ENCODE data around the gene RPS6KL1.
A peak's percentile ranks its signal among the peaks of the same experiment; 100 is the strongest.

The RPS6KL1 gene

DNA sequence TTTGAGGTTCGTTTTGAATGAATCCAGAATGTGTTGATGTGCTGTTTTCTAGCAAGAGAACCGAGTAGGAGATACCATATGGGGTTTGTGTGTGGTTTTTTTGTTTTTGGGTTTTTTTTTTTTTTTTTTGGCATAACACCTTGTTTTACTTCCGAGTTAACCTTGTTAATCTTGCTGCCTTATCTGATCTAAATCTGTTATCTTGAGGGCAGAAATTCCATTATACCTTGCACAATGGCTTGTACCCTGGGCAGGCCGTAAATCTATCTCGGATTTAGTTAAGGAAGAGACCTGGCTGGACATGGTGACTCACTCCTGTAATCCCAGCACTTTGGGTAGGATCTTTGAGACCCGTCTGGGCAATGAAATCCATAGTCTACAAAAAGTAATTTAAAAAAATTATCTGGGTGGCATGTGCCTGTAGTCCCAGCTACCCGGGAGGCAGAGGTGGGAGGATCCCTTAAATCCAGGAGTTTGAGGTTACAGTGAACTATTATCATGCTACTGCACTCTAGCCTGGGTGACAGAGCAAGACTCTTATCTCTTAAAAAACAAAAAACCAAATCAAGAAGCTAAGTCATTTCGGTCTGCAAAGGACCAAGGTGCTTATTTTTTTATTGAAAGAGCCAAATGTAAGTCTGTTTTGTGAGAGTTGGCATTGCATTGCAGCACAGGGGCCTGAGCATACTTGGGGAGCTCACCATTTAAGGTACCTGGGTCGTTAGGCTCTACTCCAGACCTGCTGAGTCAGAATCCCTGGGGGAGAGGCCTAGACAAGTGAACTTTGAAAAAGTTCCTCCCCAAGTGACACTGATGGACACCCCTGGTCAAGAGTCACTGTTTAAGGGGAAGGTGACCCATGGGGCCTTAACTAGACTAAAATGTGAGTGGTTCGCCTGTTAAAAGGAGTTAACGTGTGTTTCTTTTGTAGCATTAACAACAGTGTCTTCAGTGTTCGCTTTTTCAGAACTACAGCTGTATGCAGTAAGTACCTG is 34.6 kb downstream of the RPS6KL1 start:
- DNase-seq (ENCODE audit: low spot score), result no peak

DNA sequence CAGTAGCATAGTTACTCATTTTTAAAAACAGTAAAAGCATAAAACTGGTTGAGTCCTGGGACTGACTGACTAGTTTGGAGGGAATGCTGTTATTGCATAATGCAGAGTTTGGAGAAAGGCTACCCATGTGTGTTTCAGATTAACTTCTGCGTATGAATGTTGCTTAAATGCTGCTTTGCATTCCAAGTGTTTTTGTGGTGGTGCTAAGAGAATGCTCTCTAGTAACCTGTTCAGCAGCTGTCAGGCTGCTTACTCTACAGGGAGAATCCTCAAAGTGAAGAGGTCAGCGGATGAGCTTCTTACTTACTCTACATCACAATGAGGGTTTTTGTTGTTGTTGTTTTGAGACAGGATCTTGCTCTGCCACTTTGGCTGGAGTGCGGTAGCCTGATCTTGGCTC is 37.1 kb downstream of the RPS6KL1 start:
- peak; percentile 87 for DNase-seq (ENCODE audit: low spot score)

- peak; percentile 72 for DNase-seq (ENCODE audit: low spot score)
Observed at GRCh38 chr14:74882103-74882920, 40.7 kb downstream of the RPS6KL1 start.

DNA sequence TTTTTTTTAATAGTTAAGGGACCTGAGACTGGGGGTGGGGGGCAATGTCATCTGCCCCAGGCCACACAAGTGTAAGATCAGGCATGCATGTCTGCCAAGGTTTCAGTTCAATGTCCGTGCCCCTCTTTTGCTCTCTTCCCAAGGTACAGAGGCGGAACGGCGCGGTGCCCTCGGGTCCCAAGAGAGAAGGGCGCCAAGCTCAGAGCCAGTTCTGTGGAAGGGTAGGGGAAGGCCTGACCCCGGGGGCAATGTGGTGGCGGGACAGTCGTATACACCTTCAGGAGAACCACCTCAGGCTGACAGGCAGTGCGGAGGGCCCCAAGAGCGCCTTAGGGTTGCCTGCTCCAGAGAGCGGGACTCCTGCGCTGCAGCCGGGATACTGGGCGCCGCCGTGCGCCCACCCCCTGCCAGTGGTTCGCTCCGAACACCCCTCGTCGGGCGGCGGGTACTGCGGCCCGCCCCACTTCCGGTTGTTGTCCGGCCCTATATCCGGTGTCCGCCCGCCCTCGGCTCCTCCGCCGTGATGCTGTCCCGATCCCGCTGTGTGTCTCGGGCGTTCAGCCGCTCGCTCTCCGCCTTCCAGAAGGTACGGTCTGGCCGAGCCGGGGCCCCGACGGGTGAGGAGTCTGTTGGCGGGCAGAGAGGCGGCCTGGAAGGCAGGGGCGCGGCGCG is 41.5 kb downstream of the RPS6KL1 start, which contains the start of gene DLST:
Gene DLST, plus strand, starts transcription at position 486 of the 672 bp plus-strand sequence. Its CDS starts 38 bp downstream, at position 524.
- peak; percentile 97 for DNase-seq (ENCODE audit: low spot score)

DNA sequence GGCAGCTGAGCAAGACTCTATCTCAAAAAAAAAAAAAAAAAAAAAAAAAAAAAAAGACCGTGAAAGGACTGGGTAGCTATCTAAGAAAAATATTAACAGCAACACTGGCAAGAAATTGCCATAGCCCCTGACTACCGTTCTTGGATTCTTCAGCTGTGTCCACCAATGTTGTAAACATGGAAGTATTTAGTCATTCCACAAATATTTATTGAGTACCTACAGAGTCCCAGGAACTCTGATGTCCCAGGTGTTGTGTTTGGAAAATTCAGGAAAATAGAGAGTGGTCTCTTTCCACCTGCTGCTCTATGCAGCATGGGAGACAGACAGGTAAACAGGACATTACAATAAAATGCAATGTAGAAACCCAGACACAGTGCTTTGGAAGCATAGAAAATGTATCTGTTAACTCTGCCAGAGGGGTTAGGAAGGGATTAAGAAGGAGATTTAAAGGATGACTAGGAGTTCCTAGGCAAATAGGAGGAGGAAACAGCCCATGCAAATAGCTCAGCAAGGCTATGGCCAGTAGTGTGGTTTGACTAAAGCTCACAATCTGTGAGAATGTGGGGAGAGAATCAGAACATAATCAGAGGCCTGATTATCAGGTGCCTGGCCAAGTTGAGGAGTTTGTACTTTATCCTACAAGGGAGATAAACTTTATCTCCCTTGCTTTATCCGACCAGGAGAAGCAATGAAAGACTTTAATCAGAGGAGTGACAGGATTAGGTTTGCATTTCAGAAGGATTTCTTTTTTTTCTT is 43.5 kb downstream of the RPS6KL1 start:
- no peak for DNase-seq (ENCODE audit: low spot score)

DNA sequence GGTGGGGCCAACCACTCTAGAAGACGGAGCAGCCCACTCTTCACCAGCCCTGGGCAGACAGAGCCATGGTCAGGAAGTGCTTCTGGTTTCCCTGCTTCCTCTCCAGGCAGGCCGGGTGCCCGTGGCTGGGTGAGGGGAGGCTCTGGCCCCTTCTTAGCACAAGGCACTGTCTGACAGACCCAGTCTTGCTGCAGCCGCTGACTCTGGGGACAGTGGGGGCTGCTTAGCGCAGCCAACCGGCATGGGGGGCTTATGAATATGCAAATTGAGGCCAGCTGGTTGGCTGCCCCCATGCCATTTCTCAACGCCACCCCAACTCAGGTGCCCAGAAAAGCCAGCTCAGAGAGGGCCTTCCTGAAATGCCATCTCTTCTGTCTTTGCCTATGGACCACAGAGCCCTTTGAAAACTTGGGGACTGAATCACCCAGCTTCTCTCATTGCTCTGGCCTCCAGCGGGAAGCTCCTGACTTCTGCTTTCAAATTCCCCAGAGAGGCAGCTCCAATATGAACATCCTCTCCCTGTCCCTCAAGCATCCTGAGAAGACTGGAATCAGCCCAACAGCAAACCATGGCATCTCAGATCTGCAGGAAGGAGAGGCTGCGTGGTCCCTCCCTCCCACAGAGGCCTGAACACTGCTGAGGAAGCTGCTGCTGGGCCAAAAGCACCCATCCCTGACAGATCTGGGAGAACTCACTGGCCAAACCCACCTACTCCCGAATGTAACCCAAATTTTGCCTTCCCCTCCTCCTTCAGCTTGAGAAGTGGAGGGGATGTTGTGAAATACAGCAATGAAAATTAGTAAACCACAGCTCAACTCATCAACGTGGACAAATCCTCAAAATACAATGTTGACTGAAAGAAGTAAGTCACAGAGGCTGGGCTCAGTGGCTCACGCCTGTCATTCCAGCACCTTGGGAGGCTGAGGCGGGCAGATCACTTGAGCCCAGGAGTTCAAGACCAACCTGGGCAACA is 46.8 kb downstream of the RPS6KL1 start, which contains the start of gene PROX2:
Gene PROX2, minus strand, starts transcription at position 205 of the 973 bp plus-strand sequence. CDS start 12,311 bp downstream, outside the sequence.
- DNase-seq (ENCODE audit: low spot score), result peak; percentile 17

- DNase-seq (ENCODE audit: low spot score), result no peak
Observed at GRCh38 chr14:74875204-74875603, 47.9 kb downstream of the RPS6KL1 start.

- no peak for DNase-seq (ENCODE audit: low spot score)
Observed at GRCh38 chr14:74871819-74872218, 51.2 kb downstream of the RPS6KL1 start.

- DNase-seq (ENCODE audit: low spot score), result no peak
Observed at GRCh38 chr14:74868739-74869138, 54.3 kb downstream of the RPS6KL1 start.

DNA sequence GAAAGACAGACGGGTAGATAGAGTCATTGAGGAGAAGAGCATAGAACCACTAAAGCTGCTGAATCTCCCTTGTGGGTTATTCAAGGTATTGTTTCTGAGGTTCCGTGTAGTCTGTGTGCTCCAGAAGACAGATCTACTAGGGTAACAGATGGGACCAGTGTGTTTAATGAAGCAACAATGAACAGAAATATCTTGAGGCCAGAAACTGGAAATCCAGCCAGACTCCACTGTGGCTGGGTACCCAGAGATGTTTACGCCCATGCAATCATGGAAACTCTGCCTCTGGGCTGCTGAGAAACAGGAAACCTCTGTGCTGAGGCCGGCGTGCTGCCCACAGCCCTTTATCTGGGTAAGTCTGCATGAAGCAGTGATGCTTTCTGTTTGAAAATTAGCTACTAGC is 55.4 kb downstream of the RPS6KL1 start:
- DNase-seq (ENCODE audit: low spot score), result peak; percentile 79

- no peak for DNase-seq (ENCODE audit: low spot score)
Observed at GRCh38 chr14:74866708-74867389, 56.2 kb downstream of the RPS6KL1 start.

- no peak for DNase-seq (ENCODE audit: low spot score)
Observed at GRCh38 chr14:74865156-74865555, 57.9 kb downstream of the RPS6KL1 start.

DNA sequence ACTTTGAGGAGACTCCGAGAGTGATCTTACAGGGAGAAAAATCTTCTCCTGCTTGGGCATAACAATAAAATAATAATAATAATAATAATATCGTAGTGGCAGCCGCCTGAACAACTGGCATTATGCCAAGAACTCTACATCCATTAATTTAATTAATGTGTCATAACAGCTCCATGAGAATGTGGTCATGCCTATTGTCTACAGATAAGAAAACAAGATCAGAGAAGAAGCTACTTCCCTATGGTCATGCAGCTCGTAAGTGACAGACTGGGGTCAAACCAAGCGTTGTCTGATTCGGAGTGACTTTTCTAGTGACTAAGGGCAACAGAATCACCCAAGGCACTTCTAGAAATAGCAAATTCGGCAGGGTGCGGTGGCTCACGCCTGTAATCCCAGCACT is 58.9 kb downstream of the RPS6KL1 start:
- no peak for DNase-seq (ENCODE audit: low spot score)

- no peak for DNase-seq (ENCODE audit: low spot score)
Observed at GRCh38 chr14:74863274-74863673, 59.8 kb downstream of the RPS6KL1 start.

DNA sequence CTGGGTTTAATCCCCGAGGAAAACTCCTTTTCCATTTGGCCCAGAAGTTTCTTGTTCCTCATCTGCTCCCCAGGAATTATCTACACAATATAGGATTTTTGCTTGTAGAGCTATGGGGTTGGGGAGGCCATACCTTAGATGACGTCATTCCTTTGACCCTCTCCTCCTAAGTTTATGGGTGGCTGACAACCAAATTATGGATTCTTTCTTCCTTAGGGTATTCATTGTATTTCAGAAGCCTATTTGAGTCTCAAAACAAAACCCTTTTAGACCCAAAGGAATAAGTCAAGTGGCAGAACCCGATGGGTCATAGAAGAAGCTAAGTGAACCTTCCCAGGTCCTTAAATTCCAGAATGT is 61.3 kb downstream of the RPS6KL1 start:
- no peak for DNase-seq (ENCODE audit: low spot score)

- DNase-seq (ENCODE audit: low spot score), result peak; percentile 85
Observed at GRCh38 chr14:74860899-74861733, 61.9 kb downstream of the RPS6KL1 start.

- peak; percentile 31 for DNase-seq (ENCODE audit: low spot score)
Observed at GRCh38 chr14:74859757-74860552, 63.1 kb downstream of the RPS6KL1 start.

GRCh38 chr14:74858022-74858421 is 65.0 kb downstream of the RPS6KL1 start:
- peak; percentile 50 for DNase-seq (ENCODE audit: low spot score)
